H9 (cell line): ENCODE results near the gene MITF. TPM values are rescaled to one million over a fixed set of nuclear protein-coding genes. Genes with fewer than 3 reads are reported as not detected.

ENCODE experiments used
- DNase-seq: peaks from one replicate; pipeline ENCODE4 v3.0.0-alpha.2; 2017
- H2AFZ ChIP-seq: one replicate; pipeline ENCODE4 v1.6.1; 2013; ENCODE audit warnings: mild to moderate bottlenecking, low read length, control low read depth, moderate library complexity
- H2AK5ac ChIP-seq: 2 replicates; pipeline ENCODE4 v1.6.1; 2013; ENCODE audit warnings: low read length, control low read depth, mixed read lengths; ENCODE audit not compliant: insufficient read length
- H2BK120ac ChIP-seq: one replicate; pipeline ENCODE4 v1.6.1; 2013; ENCODE audit warnings: low read depth, mild to moderate bottlenecking, low read length, control low read depth, inconsistent platforms; ENCODE audit not compliant: poor library complexity, severe bottlenecking
- H2BK12ac ChIP-seq: 2 replicates; pipeline ENCODE4 v1.6.1; 2013; ENCODE audit warnings: low read length, control low read depth, mixed read lengths, low read depth; ENCODE audit not compliant: insufficient read length
- H2BK15ac ChIP-seq: 2 replicates; pipeline ENCODE4 v1.6.1; 2013; ENCODE audit warnings: low read depth, low read length, control low read depth
- H2BK20ac ChIP-seq: one replicate; pipeline ENCODE4 v1.6.1; 2013; ENCODE audit warnings: low read depth, mild to moderate bottlenecking, low read length, control low read depth, inconsistent platforms; ENCODE audit not compliant: poor library complexity, severe bottlenecking
- H2BK5ac ChIP-seq: 2 replicates; pipeline ENCODE4 v1.6.1; 2013; ENCODE audit warnings: low read length, control low read depth, mixed read lengths; ENCODE audit not compliant: insufficient read length
- H3K14ac ChIP-seq: 2 replicates; pipeline ENCODE4 v1.6.1; 2013; ENCODE audit warnings: low read length, control low read depth; ENCODE audit not compliant: insufficient read depth
- H3K18ac ChIP-seq: 2 replicates; pipeline ENCODE4 v1.6.1; 2013; ENCODE audit warnings: low read depth, mild to moderate bottlenecking, mixed read lengths, low read length, control low read depth; ENCODE audit not compliant: insufficient read length
- H3K23ac ChIP-seq: 2 replicates; pipeline ENCODE4 v1.6.1; 2013; ENCODE audit warnings: low read length, control low read depth, mixed read lengths, low read depth; ENCODE audit not compliant: insufficient read length
- H3K23me2 ChIP-seq: 2 replicates; pipeline ENCODE4 v1.6.1; 2013; ENCODE audit warnings: low read depth, mild to moderate bottlenecking, mixed read lengths, low read length, control low read depth; ENCODE audit not compliant: insufficient read length, poor library complexity, severe bottlenecking
- H3K27ac ChIP-seq: 2 replicates; pipeline ENCODE4 v1.5.1; 2013; ENCODE audit warnings: low read length, control low read depth, mixed read lengths, low read depth; ENCODE audit not compliant: insufficient read length
- H3K27me3 ChIP-seq: 2 replicates; pipeline ENCODE4 v1.6.1; 2013; ENCODE audit warnings: low read length, control low read depth, inconsistent platforms; ENCODE audit not compliant: insufficient read depth
- H3K4ac ChIP-seq: 2 replicates; pipeline ENCODE4 v1.6.1; 2013; ENCODE audit warnings: low read depth, mild to moderate bottlenecking, control low read depth, inconsistent platforms, low read length, moderate library complexity
- H3K4me1 ChIP-seq: 2 replicates; pipeline ENCODE4 v1.6.1; 2013; ENCODE audit warnings: low read length, control low read depth, inconsistent platforms; ENCODE audit not compliant: insufficient read depth
- H3K4me2 ChIP-seq: 2 replicates; pipeline ENCODE4 v1.6.1; 2013; ENCODE audit warnings: low read length, control low read depth, mixed read lengths; ENCODE audit not compliant: insufficient read length, insufficient read depth
- H3K56ac ChIP-seq: 2 replicates; pipeline ENCODE4 v1.6.1; 2013; ENCODE audit warnings: low read depth, mild to moderate bottlenecking, mixed read lengths, low read length, control low read depth; ENCODE audit not compliant: insufficient read length
- H3K79me1 ChIP-seq: 2 replicates; pipeline ENCODE4 v1.6.1; 2013; ENCODE audit warnings: low read depth, mild to moderate bottlenecking, moderate library complexity, low read length, control low read depth, inconsistent platforms; ENCODE audit not compliant: insufficient read depth, poor library complexity, severe bottlenecking
- H3K79me2 ChIP-seq: 2 replicates; pipeline ENCODE4 v1.6.1; 2013; ENCODE audit warnings: low read length, control low read depth, inconsistent platforms; ENCODE audit not compliant: insufficient read depth
- H3K9ac ChIP-seq: 2 replicates; pipeline ENCODE4 v1.6.1; 2013; ENCODE audit warnings: low read length, control low read depth, mixed read lengths; ENCODE audit not compliant: insufficient read length; ENCODE audit errors: extremely low read depth
- H3K9me3 ChIP-seq: one replicate; pipeline ENCODE4 v1.6.1; 2013; ENCODE audit warnings: low read depth, low read length, inconsistent platforms; ENCODE audit not compliant: control insufficient read depth
- H3T11ph ChIP-seq: one replicate; pipeline ENCODE4 v1.6.1; 2013; ENCODE audit warnings: mild to moderate bottlenecking, low read length, control low read depth, inconsistent platforms
- H4K20me1 ChIP-seq: one replicate; pipeline ENCODE4 v1.6.1; 2013; ENCODE audit not compliant: control insufficient read depth, insufficient read length, insufficient read depth
- H4K5ac ChIP-seq: 2 replicates; pipeline ENCODE4 v1.6.1; 2013; ENCODE audit warnings: low read depth, mild to moderate bottlenecking, mixed read lengths, low read length, control low read depth; ENCODE audit not compliant: insufficient read length
- H4K8ac ChIP-seq: replicated peaks from 2 replicates; pipeline ENCODE4 v1.6.1; 2013; ENCODE audit warnings: low read length, control low read depth, mixed read lengths, low read depth; ENCODE audit not compliant: insufficient read length
- H4K91ac ChIP-seq: 2 replicates; pipeline ENCODE4 v1.6.1; 2013; ENCODE audit warnings: low read depth, mild to moderate bottlenecking, moderate library complexity, mixed read lengths, low read length, control low read depth; ENCODE audit not compliant: insufficient read length
- H3K27ac Mint-ChIP-seq, 3 experiments: 2 replicates in 2 of 3; 3 replicates in 1 of 3; pipeline ENCODE4 v1.8.0; 2020 to 2021; ENCODE audit warnings: mixed read lengths in 3 of 3, mild to moderate bottlenecking in 1 of 3, moderate library complexity in 1 of 3
- H3K27me3 Mint-ChIP-seq: 2 replicates; pipeline ENCODE4 v1.8.0; 2021; ENCODE audit warnings: low read depth, mild to moderate bottlenecking, moderate library complexity, mixed read lengths
- H3K36me3 Mint-ChIP-seq, 3 experiments: 2 replicates in 2 of 3; 3 replicates in 1 of 3; pipeline ENCODE4 v1.8.0; 2020 to 2021; ENCODE audit warnings: low read depth in 3 of 3, mixed read lengths in 3 of 3; ENCODE audit not compliant: insufficient read depth in 1 of 3
- H3K4me1 Mint-ChIP-seq, 2 experiments: 2 replicates each; pipeline ENCODE4 v1.8.0; 2020; ENCODE audit warnings: mixed read lengths in 2 of 2
- H3K4me3 Mint-ChIP-seq, 2 experiments: 2 replicates in 1 of 2; 3 replicates in 1 of 2; pipeline ENCODE4 v1.8.0; 2020 to 2021; ENCODE audit warnings: mild to moderate bottlenecking in 2 of 2, mixed read lengths in 2 of 2, moderate library complexity in 1 of 2
- H3K9me3 Mint-ChIP-seq, 2 experiments: 2 replicates in 1 of 2; 3 replicates in 1 of 2; pipeline ENCODE4 v1.8.0; 2020; ENCODE audit warnings: mild to moderate bottlenecking in 2 of 2, mixed read lengths in 2 of 2, moderate library complexity in 1 of 2
- WGBS: extraction: QIAGEN DNeasy Blood & Tissue Kit; methylation state at CpG from one replicate; pipeline ENCODE4 v1.1.7; 2013; ENCODE audit warnings: missing lambda C conversion rate, low lambda C conversion rate, mixed read lengths; ENCODE audit not compliant: insufficient read length; ENCODE audit errors: extremely low coverage; 5-methylcytosine and 5-hydroxymethylcytosine counted together
- total RNA-seq: library from RNA; stranded (reverse); gene quantifications from 2 replicates; pipeline ENCODE4 v1.2.1, GENCODE V29; 2021
- TF ChIP-seq, protein P1 (sequence below): fragments of 200-600 bp; sonication (generic); conservative IDR thresholded peaks from 3 replicates; pipeline ENCODE4 v1.8.0; 2021; ENCODE audit warnings: antibody characterized with exemption, mild to moderate bottlenecking

Gene MITF
- total RNA-seq, 1 experiment from 2014 or later: 0.81 TPM

DNA sequence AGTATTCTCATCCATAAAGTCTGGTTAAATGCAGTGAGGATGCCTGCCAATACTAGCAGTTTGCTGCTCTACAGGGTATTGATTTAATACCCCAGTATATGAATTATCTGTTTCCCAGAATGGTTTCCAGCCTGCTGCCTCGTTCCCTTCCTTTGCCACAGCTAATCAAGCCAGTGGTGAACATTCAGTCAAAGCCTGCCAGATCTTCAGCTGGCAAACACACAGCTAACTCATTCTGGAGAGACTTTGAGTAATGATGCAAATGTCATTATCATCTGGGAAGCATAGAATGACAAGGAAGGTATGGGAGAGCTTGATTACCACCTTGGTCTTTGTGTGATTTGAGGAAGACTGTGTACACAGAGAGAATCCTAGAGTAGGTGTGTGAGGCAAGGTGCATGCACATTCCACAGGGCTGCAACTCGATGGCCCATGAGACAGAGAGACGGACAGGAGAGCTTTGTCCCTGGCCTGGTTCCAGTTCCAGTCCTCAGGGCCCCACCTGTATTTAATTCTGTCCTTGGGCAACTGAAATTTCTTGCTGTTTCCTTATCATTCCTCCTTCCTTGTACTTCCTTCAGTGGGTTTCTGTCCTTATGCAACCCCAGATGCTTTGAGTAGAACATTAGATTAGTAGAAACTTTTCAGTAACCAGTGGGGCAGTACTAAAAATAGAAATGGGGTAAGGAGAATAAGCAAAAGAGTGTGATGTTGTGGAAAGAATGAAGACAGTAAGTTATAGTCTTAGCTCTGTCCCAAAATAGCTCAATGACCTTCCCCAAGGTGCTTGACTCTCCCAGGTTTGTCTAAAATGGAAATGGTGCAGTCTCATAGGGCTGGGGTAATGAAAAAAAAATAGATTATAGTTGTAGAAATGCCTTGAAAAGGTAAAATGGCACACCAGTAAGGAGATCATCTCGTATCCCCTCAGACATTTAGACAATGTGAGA is 72.5 kb downstream of the MITF start:
- Histone ChIP-seq H3K14ac (no peak overlapping the region), H3K4ac (no peak overlapping the region), H4K91ac (no peak overlapping the region), H3K79me1 (no peaks in the 10 kb centered on the region), H3K4me1 (no peaks in the 10 kb centered on the region), H3T11ph (no peak overlapping the region), H3K9ac (no peak overlapping the region), H3K56ac (no peak overlapping the region), H3K4me2 (no peak overlapping the region), H4K20me1 (no peaks in the 10 kb centered on the region), H2BK120ac (no peak overlapping the region), H2BK15ac (no peak overlapping the region), H4K8ac (no peak overlapping the region), H2BK5ac (no peak overlapping the region), H4K5ac (no peak overlapping the region), H2BK20ac (no peak overlapping the region), H3K23ac (no peak overlapping the region), H3K18ac (no peak overlapping the region), H3K23me2 (no peaks in the 10 kb centered on the region), H3K9me3 (no peaks in the 10 kb centered on the region), H2AFZ (no peak overlapping the region), H3K27me3 (no peaks in the 10 kb centered on the region), H2AK5ac (no peak overlapping the region), H3K27ac (no peak overlapping the region), H2BK12ac (no peak overlapping the region), H3K79me2 (no peaks in the 10 kb centered on the region)
- Mint-ChIP-seq H3K27me3 (no peaks in the 10 kb centered on the region; the same call in none of the 2 replicates), H3K4me1 (peaks cover 10 to 11% of the 10 kb centered on the region in 2 experiments), H3K36me3 (no peaks in the 10 kb centered on the region), H3K4me3 (no peak overlapping the region), H3K27ac (no peak overlapping the region), H3K9me3 (no peaks in the 10 kb centered on the region)
- DNase-seq: no peak
- TF ChIP-seq, protein P1, sequence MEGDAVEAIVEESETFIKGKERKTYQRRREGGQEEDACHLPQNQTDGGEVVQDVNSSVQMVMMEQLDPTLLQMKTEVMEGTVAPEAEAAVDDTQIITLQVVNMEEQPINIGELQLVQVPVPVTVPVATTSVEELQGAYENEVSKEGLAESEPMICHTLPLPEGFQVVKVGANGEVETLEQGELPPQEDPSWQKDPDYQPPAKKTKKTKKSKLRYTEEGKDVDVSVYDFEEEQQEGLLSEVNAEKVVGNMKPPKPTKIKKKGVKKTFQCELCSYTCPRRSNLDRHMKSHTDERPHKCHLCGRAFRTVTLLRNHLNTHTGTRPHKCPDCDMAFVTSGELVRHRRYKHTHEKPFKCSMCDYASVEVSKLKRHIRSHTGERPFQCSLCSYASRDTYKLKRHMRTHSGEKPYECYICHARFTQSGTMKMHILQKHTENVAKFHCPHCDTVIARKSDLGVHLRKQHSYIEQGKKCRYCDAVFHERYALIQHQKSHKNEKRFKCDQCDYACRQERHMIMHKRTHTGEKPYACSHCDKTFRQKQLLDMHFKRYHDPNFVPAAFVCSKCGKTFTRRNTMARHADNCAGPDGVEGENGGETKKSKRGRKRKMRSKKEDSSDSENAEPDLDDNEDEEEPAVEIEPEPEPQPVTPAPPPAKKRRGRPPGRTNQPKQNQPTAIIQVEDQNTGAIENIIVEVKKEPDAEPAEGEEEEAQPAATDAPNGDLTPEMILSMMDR: no peak
- no CpG with 5 or more reads among the region's 4 CpGs for WGBS
